HL-60 (cell line): ENCODE data around the gene DHRS1.

Experiments used
- DNase-seq, 2 experiments: peaks; one replicate each; pipeline ENCODE4 v3.0.0-alpha.2; 2010 to 2020; ENCODE audit warnings: low read depth in 1 of 2, low spot score in 1 of 2
- H3K27ac ChIP-seq: fragments of 250-450 bp; sonication (Bioruptor Pico); replicated peaks from 2 replicates; pipeline ENCODE4 v1.5.1; 2020; ENCODE audit warnings: mild to moderate bottlenecking, moderate library complexity
- H3K27me3 ChIP-seq: fragments of 250-450 bp; sonication (Bioruptor Pico); 2 replicates; pipeline ENCODE4 v1.5.1; 2021; ENCODE audit warnings: mild to moderate bottlenecking, moderate library complexity; ENCODE audit not compliant: insufficient read depth, poor library complexity, severe bottlenecking
- H3K4me3 ChIP-seq: replicated peaks from 2 replicates; pipeline ENCODE4 v1.5.1; 2011; ENCODE audit warnings: mild to moderate bottlenecking, control low read depth, low read length; ENCODE audit not compliant: insufficient read depth
- CTCF ChIP-seq: IDR thresholded peaks from one replicate; pipeline ENCODE4 v1.5.1; 2011; ENCODE audit warnings: low read length, control low read depth, inconsistent platforms; ENCODE audit not compliant: insufficient read depth
- GABPA ChIP-seq: IDR thresholded peaks from 2 replicates; pipeline ENCODE4 v1.6.1; 2012; ENCODE audit warnings: low read depth
- POLR2AphosphoS5 ChIP-seq: IDR thresholded peaks from 2 replicates; pipeline ENCODE4 v1.6.1; 2012; ENCODE audit warnings: low read depth
- SPI1 ChIP-seq: IDR thresholded peaks from 2 replicates; pipeline ENCODE4 v1.6.1; 2012; ENCODE audit warnings: low read depth, mild to moderate bottlenecking, borderline replicate concordance
- TF ChIP-seq, protein P1 (sequence below): IDR thresholded peaks from 2 replicates; pipeline ENCODE4 v1.6.1; 2012; ENCODE audit warnings: low read depth; ENCODE audit not compliant: insufficient replicate concordance

The DHRS1 gene

GRCh38 chr14:24261256-24261968 is 38.2 kb downstream of the DHRS1 start:
- H3K4me3 ChIP-seq: no peak overlapping the region
- TF ChIP-seq GABPA: no peak
- no peak for TF ChIP-seq CTCF
- TF ChIP-seq, protein P1, sequence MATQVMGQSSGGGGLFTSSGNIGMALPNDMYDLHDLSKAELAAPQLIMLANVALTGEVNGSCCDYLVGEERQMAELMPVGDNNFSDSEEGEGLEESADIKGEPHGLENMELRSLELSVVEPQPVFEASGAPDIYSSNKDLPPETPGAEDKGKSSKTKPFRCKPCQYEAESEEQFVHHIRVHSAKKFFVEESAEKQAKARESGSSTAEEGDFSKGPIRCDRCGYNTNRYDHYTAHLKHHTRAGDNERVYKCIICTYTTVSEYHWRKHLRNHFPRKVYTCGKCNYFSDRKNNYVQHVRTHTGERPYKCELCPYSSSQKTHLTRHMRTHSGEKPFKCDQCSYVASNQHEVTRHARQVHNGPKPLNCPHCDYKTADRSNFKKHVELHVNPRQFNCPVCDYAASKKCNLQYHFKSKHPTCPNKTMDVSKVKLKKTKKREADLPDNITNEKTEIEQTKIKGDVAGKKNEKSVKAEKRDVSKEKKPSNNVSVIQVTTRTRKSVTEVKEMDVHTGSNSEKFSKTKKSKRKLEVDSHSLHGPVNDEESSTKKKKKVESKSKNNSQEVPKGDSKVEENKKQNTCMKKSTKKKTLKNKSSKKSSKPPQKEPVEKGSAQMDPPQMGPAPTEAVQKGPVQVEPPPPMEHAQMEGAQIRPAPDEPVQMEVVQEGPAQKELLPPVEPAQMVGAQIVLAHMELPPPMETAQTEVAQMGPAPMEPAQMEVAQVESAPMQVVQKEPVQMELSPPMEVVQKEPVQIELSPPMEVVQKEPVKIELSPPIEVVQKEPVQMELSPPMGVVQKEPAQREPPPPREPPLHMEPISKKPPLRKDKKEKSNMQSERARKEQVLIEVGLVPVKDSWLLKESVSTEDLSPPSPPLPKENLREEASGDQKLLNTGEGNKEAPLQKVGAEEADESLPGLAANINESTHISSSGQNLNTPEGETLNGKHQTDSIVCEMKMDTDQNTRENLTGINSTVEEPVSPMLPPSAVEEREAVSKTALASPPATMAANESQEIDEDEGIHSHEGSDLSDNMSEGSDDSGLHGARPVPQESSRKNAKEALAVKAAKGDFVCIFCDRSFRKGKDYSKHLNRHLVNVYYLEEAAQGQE: no peak
- TF ChIP-seq SPI1: no peak
- TF ChIP-seq POLR2AphosphoS5: no peak

GRCh38 chr14:24260780-24261157 is 38.8 kb downstream of the DHRS1 start:
- DNase-seq: no peak
- Histone ChIP-seq H3K27ac (no peak overlapping the region), H3K27me3 (no peaks in the 10 kb centered on the region), H3K4me3 (no peak overlapping the region)
- TF ChIP-seq, protein P1: no peak
- TF ChIP-seq POLR2AphosphoS5: no peak

More at GRCh38 chr14:24261256-24261968, 38.2 kb downstream of the DHRS1 start:
- Histone ChIP-seq H3K27ac (no peak overlapping the region), H3K27me3 (no peaks in the 10 kb centered on the region)
- no peak for DNase-seq

- Histone ChIP-seq H3K4me3 (no peak overlapping the region), H3K27me3 (no peaks in the 10 kb centered on the region), H3K27ac (no peak overlapping the region)
- DNase-seq: no peak
- TF ChIP-seq, protein P1: no peak
- no peak for TF ChIP-seq POLR2AphosphoS5
- TF ChIP-seq GABPA: no peak
- no peak for TF ChIP-seq SPI1
- TF ChIP-seq CTCF: no peak
Measured at GRCh38 chr14:24260026-24260779, 39.4 kb downstream of the DHRS1 start.
